Neuronal stem cell (in vitro differentiated cells): Measurements from ENCODE around the gene SLC22A23.

Experiments used
- DNase-seq: peaks from one replicate; pipeline ENCODE4 v3.0.0-alpha.2; 2013; ENCODE audit warnings: low spot score
- H2AFZ ChIP-seq: one replicate; pipeline ENCODE4 v1.6.1; 2013; ENCODE audit warnings: mild to moderate bottlenecking, low read length, inconsistent platforms
- H2AK5ac ChIP-seq: 2 replicates; pipeline ENCODE4 v1.6.1; 2013; ENCODE audit warnings: low read depth, mild to moderate bottlenecking, inconsistent platforms, low read length, moderate library complexity, mixed read lengths
- H2BK120ac ChIP-seq: 2 replicates; pipeline ENCODE4 v1.6.1; 2013; ENCODE audit warnings: low read depth, mild to moderate bottlenecking, inconsistent platforms, low read length, moderate library complexity, mixed read lengths
- H2BK12ac ChIP-seq: one replicate; pipeline ENCODE4 v1.6.1; 2013; ENCODE audit warnings: low read length, inconsistent platforms
- H2BK15ac ChIP-seq: 2 replicates; pipeline ENCODE4 v1.6.1; 2013; ENCODE audit warnings: mild to moderate bottlenecking, low read length, inconsistent platforms, mixed read lengths
- H2BK5ac ChIP-seq: one replicate; pipeline ENCODE4 v1.6.1; 2013; ENCODE audit warnings: inconsistent platforms, mild to moderate bottlenecking, low read length, moderate library complexity
- H3K14ac ChIP-seq: one replicate; pipeline ENCODE4 v1.6.1; 2013; ENCODE audit warnings: low read length, inconsistent platforms
- H3K18ac ChIP-seq: 2 replicates; pipeline ENCODE4 v1.6.1; 2013; ENCODE audit warnings: low read length, inconsistent platforms
- H3K23ac ChIP-seq: 2 replicates; pipeline ENCODE4 v1.6.1; 2013; ENCODE audit warnings: low read depth, mild to moderate bottlenecking, mixed read lengths, low read length, inconsistent platforms; ENCODE audit not compliant: poor library complexity
- H3K27ac ChIP-seq: replicated peaks from 3 replicates; pipeline ENCODE4 v1.5.1; 2013; ENCODE audit warnings: low read length, inconsistent platforms
- H3K27me3 ChIP-seq, 3 experiments: 2 replicates each; pipeline ENCODE4 v1.6.1; 2013; ENCODE audit warnings: low read length in 3 of 3, mild to moderate bottlenecking in 2 of 3, inconsistent platforms in 1 of 3, low read depth in 1 of 3, mixed read lengths in 1 of 3, moderate library complexity in 1 of 3; ENCODE audit not compliant: control insufficient read depth in 3 of 3, insufficient read depth in 3 of 3
- H3K36me3 ChIP-seq, 2 donors: replicated peaks in 1 of 2; 2 replicates each; pipeline ENCODE4 v1.6.1; 2013; ENCODE audit warnings: low read length in 2 of 2; ENCODE audit not compliant: control insufficient read depth in 2 of 2, insufficient read depth in 2 of 2
- H3K4ac ChIP-seq: 2 replicates; pipeline ENCODE4 v1.6.1; 2013; ENCODE audit warnings: inconsistent platforms, mild to moderate bottlenecking, low read length, moderate library complexity
- H3K4me1 ChIP-seq, 2 donors: 1 replicate in 1 of 2; 2 replicates in 1 of 2; pipeline ENCODE4 v1.6.1; 2013; ENCODE audit warnings: low read length in 2 of 2, low read depth in 1 of 2; ENCODE audit not compliant: control insufficient read depth in 2 of 2, insufficient read depth in 1 of 2
- H3K4me2 ChIP-seq: one replicate; pipeline ENCODE4 v1.6.1; 2013; ENCODE audit warnings: mild to moderate bottlenecking, low read length, inconsistent platforms; ENCODE audit not compliant: insufficient read depth, poor library complexity, severe bottlenecking
- H3K4me3 ChIP-seq, 2 donors: 2 replicates each; pipeline ENCODE4 v1.5.1; 2013; ENCODE audit warnings: low read length in 2 of 2, mild to moderate bottlenecking in 2 of 2, inconsistent platforms in 1 of 2, moderate library complexity in 1 of 2
- H3K79me1 ChIP-seq: one replicate; pipeline ENCODE4 v1.6.1; 2013; ENCODE audit warnings: low read depth, mild to moderate bottlenecking, inconsistent platforms, low read length, moderate library complexity
- H3K9ac ChIP-seq: one replicate; pipeline ENCODE4 v1.6.1; 2013; ENCODE audit warnings: mild to moderate bottlenecking, low read depth, low read length, inconsistent platforms; ENCODE audit not compliant: poor library complexity
- H3K9me3 ChIP-seq, 2 donors: replicated peaks in 1 of 2; 2 replicates each; pipeline versions ENCODE3 to v1.6.1; 2013; ENCODE audit warnings: low read length in 2 of 2, mild to moderate bottlenecking in 2 of 2, inconsistent platforms in 1 of 2, low read depth in 1 of 2, mixed read lengths in 1 of 2, moderate library complexity in 1 of 2; ENCODE audit not compliant: control insufficient read depth in 2 of 2, insufficient read depth in 1 of 2
- H4K8ac ChIP-seq: one replicate; pipeline ENCODE4 v1.6.1; 2013; ENCODE audit warnings: low read depth, mild to moderate bottlenecking, inconsistent platforms, low read length, moderate library complexity
- H4K91ac ChIP-seq: one replicate; pipeline ENCODE4 v1.6.1; 2013; ENCODE audit warnings: low read length, low read depth, mild to moderate bottlenecking, inconsistent platforms; ENCODE audit not compliant: poor library complexity
- WGBS, 2 donors: extraction: QIAGEN DNeasy Blood & Tissue Kit; methylation state at CpG; one replicate each; pipeline ENCODE4 v1.1.7; 2013; ENCODE audit warnings: missing lambda C conversion rate in 2 of 2, mixed read lengths in 1 of 2; ENCODE audit not compliant: insufficient read length in 2 of 2, insufficient replicate concordance in 1 of 2; ENCODE audit errors: extremely low coverage in 2 of 2; 5-methylcytosine and 5-hydroxymethylcytosine counted together

SLC22A23 gene

GRCh38 chr6:3484946-3485345 is 28.1 kb upstream of the SLC22A23 start:
- H3K18ac ChIP-seq = no peak overlapping the region
- H2AK5ac ChIP-seq = no peak overlapping the region
- H3K27ac ChIP-seq = no peak overlapping the region
- no peaks in the 10 kb centered on the region for H3K79me1 ChIP-seq
- no peak for DNase-seq
- H3K36me3 ChIP-seq = no peaks in the 10 kb centered on the region
- peaks cover 3 to 14% of the 10 kb centered on the region in 2 donors for H3K9me3 ChIP-seq
- H2BK5ac ChIP-seq = no peak overlapping the region
- no peak overlapping the region for H3K14ac ChIP-seq
- no peaks in the 10 kb centered on the region for H3K27me3 ChIP-seq
- H3K23ac ChIP-seq = no peak overlapping the region
- no peak overlapping the region for H4K91ac ChIP-seq
- H4K8ac ChIP-seq = no peak overlapping the region
- H3K4me2 ChIP-seq = no peak overlapping the region
- H3K4me3 ChIP-seq = no peak overlapping the region
- no CpG with 5 or more reads among the region's 11 CpGs for WGBS, 2 donors
- H2BK12ac ChIP-seq = no peak overlapping the region
- peaks cover 10 to 17% of the 10 kb centered on the region in 2 donors for H3K4me1 ChIP-seq
- no peak overlapping the region for H2BK15ac ChIP-seq
- no peak overlapping the region for H2AFZ ChIP-seq
- no peak overlapping the region for H2BK120ac ChIP-seq
- no peak overlapping the region for H3K4ac ChIP-seq
- H3K9ac ChIP-seq = no peak overlapping the region

GRCh38 chr6:3484192-3484591 is 27.3 kb upstream of the SLC22A23 start:
- H2BK5ac ChIP-seq = no peak overlapping the region
- H4K8ac ChIP-seq = no peak overlapping the region
- H3K36me3 ChIP-seq = no peaks in the 10 kb centered on the region
- H3K4me2 ChIP-seq = no peak overlapping the region
- no peak overlapping the region for H3K18ac ChIP-seq
- peaks cover 4 to 17% of the 10 kb centered on the region in 2 donors for H3K9me3 ChIP-seq
- H2BK120ac ChIP-seq = no peak overlapping the region
- no peak overlapping the region for H3K14ac ChIP-seq
- H2BK12ac ChIP-seq = no peak overlapping the region
- peaks cover 7 to 13% of the 10 kb centered on the region in 2 donors for H3K4me1 ChIP-seq
- H3K9ac ChIP-seq = no peak overlapping the region
- H3K23ac ChIP-seq = no peak overlapping the region
- no peak overlapping the region for H3K4me3 ChIP-seq
- H4K91ac ChIP-seq = no peak overlapping the region
- WGBS, 2 donors = no CpG with 5 or more reads among the region's 8 CpGs
- no peak for DNase-seq
- H2AK5ac ChIP-seq = no peak overlapping the region
- no peak overlapping the region for H3K27ac ChIP-seq
- H3K79me1 ChIP-seq = no peaks in the 10 kb centered on the region
- H3K4ac ChIP-seq = no peak overlapping the region
- H3K27me3 ChIP-seq = no peaks in the 10 kb centered on the region
- H2BK15ac ChIP-seq = no peak overlapping the region
- H2AFZ ChIP-seq = no peak overlapping the region

GRCh38 chr6:3483675-3484074 is 26.8 kb upstream of the SLC22A23 start:
- Histone ChIP-seq H4K8ac (no peak overlapping the region), H2BK12ac (no peak overlapping the region), H4K91ac (no peak overlapping the region), H3K27ac (no peak overlapping the region), H3K9ac (no peak overlapping the region), H2BK120ac (no peak overlapping the region), H3K4me2 (no peak overlapping the region), H3K27me3 (no peaks in the 10 kb centered on the region), H3K9me3 (peaks cover 4 to 17% of the 10 kb centered on the region in 2 donors), H3K4me1 (peaks cover 5 to 11% of the 10 kb centered on the region in 2 donors), H3K18ac (peak overlapping the region; percentile 46), H2AFZ (no peak overlapping the region), H2BK5ac (no peak overlapping the region), H3K36me3 (no peaks in the 10 kb centered on the region), H3K4me3 (no peak overlapping the region), H2AK5ac (no peak overlapping the region), H3K79me1 (no peaks in the 10 kb centered on the region), H2BK15ac (no peak overlapping the region), H3K4ac (no peak overlapping the region), H3K14ac (no peak overlapping the region), H3K23ac (no peak overlapping the region)
- WGBS, 2 donors = no CpG with 5 or more reads among the region's 2 CpGs
- DNase-seq = no peak

- Histone ChIP-seq H3K4me1 (peaks cover 2 to 11% of the 10 kb centered on the region in 2 donors), H3K36me3 (no peaks in the 10 kb centered on the region), H4K8ac (no peak overlapping the region), H3K27ac (no peak overlapping the region), H4K91ac (no peak overlapping the region), H3K4me3 (no peak overlapping the region), H2BK12ac (no peak overlapping the region), H3K23ac (no peak overlapping the region), H3K79me1 (no peaks in the 10 kb centered on the region), H3K9ac (no peak overlapping the region), H2BK5ac (peak overlapping the region; percentile 16), H3K4ac (no peak overlapping the region), H2BK120ac (no peak overlapping the region), H3K14ac (no peak overlapping the region), H3K9me3 (peaks cover 4 to 17% of the 10 kb centered on the region in 2 donors), H2BK15ac (no peak overlapping the region), H3K18ac (peak overlapping the region; percentile 71), H3K27me3 (no peaks in the 10 kb centered on the region), H3K4me2 (no peak overlapping the region), H2AFZ (no peak overlapping the region), H2AK5ac (no peak overlapping the region)
- DNase-seq = no peak
- no CpG with 5 or more reads among the region's 4 CpGs for WGBS, 2 donors
Observed at GRCh38 chr6:3482869-3483268, 26.0 kb upstream of the SLC22A23 start.
